Fibroblast of skin of left biceps (primary cell): ENCODE results near the gene BMPR2.
"Not testable (repeated sequence)": the region's sequence is repeated elsewhere in the genome, so short reads cannot be mapped to it uniquely, and the experiment has no call there.

Experiments
- DNase-seq, 2 experiments: peaks; one replicate each; pipeline ENCODE4 v3.0.0-alpha.2; 2013; ENCODE audit warnings: low read depth in 2 of 2

BMPR2 gene

DNA sequence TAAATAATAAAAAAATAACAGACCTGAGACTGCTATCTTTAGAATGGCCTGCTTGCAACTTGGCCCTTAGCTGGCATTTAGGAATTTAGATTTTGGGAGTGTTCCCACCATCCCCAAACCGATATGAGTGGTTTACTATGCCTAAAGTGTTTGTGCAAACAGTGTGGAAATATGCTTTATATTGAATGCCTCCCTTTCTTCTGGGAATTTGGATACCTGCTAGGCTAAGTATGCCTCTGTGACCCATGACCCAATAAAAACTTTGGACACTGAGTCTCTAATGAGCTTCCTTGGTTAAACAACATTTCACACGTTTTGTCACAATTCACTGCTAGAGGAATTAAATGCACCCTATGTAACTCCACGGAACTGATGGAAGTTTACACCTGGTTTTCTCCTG is 73.2 kb downstream of the BMPR2 start:
- DNase-seq = no peak

- DNase-seq = no peak
Measured at GRCh38 chr2:202450785-202451184, 74.7 kb downstream of the BMPR2 start.

DNA sequence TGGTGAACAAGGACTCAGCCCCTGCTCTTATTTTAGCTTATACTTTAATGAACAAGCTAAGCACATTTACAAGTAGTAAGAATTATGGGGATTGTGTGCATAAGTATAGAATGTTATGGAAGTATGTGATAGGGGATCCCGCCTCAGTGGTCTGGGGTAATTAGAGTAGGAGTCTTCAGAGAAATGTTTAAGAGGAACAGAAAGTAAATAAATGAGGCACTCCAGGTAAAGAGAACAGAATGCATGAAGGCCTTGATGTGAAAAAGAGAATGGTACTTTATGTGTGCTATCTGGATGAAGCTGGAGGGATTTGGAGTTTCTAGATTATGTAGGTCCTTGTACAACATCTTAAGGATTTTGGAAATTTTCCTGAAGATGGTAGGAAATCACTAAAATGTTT is 76.6 kb downstream of the BMPR2 start:
- DNase-seq = no peak

DNA sequence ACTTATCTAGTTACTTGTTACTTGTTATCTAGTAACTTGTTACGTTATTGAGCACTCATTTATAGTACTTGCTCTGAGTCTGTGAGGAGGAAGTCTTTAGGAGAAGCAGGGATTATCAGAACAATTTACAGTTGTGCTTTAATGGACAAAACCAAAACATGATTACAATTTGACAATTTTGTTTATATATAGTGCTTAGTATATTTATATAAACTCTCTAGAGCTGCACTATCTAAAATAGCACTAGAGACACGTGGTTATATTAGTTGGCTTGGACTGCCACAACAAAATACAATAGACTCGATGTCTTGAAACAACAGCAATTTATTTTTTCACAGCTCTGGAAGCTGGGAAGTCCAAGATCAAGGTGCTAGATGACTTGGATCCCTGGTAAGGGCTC is 78.4 kb downstream of the BMPR2 start:
- no peak for DNase-seq

DNA sequence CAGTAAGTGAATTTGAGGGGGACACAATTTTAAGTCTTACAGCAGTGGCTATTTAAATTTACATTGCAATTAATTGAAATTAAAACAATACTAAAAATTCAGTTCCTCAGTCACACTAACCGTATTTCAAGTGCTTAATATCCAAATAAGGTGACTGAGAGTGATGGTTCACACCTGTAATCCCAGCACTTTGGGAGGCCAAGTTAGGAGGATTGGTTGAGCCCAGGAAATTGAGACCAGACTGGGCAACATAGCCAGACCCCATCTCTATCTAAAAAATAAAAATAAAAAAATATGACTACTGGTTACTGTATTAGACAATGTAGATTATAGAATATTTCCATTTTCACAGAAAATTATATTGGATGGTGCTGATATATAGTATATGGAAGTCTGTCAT is 79.0 kb downstream of the BMPR2 start:
- no peak for DNase-seq

DNA sequence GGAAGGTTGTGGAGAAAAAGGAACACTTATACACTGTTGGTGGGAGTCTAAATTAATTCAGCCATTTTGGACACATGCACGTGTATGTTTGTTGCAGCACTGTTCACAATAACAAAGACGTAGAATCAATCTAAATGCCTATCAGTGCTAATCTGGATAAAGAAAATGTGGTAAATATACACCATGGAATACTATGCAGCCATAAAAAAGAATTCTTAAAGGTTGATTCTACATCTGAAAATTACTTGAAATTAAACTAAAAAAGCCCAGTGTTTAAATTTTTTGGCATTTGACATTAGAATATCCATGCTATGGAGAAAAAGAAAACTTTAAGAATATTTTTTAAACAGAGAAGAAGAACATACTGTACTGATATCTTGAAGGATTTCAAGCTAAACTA is 84.0 kb downstream of the BMPR2 start:
- DNase-seq = no peak

DNA sequence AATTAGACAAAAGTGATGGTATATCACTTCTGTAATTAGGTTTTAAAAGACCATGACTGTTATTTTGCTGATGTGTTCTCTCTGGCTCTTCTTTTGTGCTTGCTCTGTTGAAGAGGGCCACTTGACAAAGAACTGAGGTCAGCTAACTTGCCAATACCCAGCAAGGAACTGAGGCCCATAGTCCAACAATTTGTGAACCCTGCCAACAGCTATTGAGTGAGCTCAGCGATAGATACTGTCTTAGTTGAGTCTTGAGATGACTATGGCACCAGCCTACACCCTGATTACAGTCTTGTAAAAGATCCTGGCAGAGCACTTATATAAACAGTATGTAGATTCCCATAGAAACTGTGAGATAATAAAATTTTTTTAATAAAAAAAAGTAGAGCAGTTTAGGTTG is 103.0 kb downstream of the BMPR2 start:
- no peak for DNase-seq

DNA sequence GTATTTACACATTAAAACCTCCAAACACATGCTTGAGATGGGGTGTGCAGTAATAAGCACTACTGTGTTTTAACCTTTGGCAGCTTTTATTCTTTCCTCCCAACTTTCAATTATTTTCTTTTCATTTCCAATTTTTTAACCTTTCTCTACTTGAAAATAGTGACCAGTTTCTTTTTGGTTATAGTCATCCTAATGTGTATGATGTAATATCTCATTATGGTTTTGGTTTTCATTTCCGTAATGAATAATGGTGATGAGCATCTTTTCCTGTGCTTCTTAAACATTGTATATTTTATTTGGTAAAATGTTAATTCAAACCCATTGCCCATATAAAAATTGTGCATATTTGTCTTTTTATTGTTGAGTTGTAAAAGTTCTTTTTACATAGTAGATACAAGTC is 103.5 kb downstream of the BMPR2 start:
- DNase-seq = no peak

DNA sequence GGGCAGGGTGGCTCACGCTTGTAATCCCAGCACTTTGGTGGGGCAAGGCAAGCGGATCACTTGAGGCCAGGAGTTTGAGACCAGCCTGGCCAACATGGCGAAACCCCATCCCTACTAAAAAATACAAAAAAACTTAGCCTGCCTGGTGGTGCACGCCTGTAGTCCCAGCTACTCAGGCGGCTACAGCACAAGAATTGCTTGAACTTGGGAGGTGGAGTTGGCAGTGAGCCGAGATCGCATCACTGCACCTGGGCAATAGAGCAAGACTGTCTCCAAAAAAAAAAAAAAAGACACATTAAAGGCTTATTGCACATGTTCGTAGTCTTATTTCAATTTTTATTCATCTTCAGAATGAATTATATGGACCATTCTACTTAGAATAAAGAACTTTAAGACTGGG is 110.2 kb downstream of the BMPR2 start:
- no peak for DNase-seq

GRCh38 chr2:202488671-202489070 is 112.5 kb downstream of the BMPR2 start:
- DNase-seq = no peak

DNA sequence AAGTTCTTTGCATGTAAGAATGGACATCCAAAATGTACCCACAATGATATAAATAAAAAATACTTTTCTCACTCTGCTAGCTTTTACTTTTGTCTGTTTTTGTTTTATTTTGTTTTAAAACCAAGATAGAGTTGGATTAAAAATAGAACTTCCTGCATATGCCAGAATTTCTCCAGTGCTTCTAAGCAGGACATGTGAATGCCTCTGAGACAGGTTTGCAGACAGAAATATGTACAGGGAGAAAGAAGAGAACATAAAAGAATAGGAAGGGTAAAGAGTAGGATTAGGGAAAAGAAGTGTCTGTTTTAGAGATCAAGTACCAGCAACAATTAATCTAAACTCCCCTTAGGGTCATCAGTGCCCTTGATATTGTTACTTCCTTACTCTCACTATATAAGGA is 114.4 kb downstream of the BMPR2 start:
- no peak for DNase-seq

- no peak for DNase-seq
Measured at GRCh38 chr2:202491514-202491913, 115.4 kb downstream of the BMPR2 start.

DNA sequence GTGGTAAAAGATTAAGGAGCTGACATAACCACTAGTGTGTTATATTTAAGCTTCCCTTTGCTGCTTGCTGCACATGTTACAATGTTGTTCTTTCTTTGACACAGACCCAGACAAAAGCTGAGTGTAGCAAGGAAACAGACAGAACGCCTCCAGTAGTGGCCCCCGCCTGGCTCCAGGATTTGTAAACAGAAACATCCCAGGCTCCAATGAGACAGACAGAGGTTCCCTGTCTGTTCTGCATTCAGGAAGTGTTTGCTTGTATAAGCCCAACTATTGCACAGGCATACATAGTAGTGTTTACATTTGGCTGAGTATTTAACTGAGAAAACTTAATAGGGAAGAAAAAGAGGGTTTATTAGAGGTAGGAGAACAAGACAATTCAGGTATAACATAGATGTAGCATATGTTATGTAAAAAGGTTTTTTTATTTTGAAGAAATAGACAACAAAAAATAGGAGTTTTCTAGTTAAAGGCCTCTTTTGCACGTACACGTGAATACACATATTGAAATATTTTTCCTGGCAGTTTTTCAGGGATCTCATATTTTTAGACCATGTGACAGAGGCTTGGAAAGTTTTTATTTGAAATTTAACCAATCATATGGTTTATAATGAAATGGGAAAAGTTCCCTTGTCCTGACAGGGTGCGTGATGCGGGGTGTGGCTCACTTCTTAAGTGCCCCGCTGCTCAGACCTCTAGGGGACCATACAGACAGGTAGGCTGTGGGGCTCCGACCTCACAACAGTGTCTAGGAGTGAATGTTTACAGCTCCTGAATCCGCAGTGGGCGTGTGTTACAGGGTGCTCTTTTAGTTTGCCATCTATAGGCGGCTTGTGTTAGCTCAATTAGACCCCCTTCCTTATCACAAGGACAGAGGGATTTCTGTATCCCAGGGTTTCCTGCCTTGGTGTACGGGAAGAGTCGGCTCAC is 118.4 kb downstream of the BMPR2 start:
- no peak for DNase-seq

GRCh38 chr2:202495230-202495604 is 119.1 kb downstream of the BMPR2 start:
- no peak for DNase-seq

DNA sequence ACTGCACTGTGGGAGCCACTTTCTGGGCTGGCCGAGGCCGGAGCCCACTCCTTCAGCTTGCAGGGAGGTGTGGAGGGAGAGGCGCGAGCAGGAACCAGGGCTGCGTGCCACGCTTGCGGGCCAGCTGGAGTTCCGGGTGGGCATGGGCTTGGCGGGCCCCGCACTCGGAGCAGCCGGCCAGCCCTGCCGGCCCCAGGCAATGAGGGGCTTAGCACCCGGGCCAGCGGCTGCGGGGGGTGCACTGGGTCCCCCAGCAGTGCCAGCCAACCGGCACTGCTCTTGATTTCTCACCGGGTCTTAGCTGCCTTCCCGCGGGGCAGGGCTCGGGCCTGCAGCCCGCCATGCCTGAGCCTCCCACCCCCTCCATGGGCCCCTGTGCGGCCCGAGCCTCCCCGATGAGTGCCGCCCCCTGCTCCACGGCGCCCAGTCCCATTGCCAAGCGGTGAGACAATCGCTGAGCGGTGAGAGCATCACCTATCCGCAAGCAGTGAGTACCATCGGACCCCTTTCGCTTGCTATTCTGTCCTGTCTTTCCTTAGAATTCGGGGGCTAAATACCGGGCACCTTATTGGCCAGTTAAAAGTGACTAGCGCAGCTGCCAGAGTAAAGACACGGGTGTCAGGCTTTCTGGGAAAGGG is 120.8 kb downstream of the BMPR2 start:
- DNase-seq = not testable (repeated sequence)

- DNase-seq = not testable (repeated sequence)
Measured at GRCh38 chr2:202497473-202497866, 121.3 kb downstream of the BMPR2 start.

- DNase-seq = not testable (repeated sequence)
Measured at GRCh38 chr2:202499841-202500240, 123.7 kb downstream of the BMPR2 start.

GRCh38 chr2:202503276-202503675 is 127.1 kb downstream of the BMPR2 start:
- not testable (repeated sequence) for DNase-seq

GRCh38 chr2:202508686-202509085 is 132.6 kb downstream of the BMPR2 start:
- DNase-seq = no peak

DNA sequence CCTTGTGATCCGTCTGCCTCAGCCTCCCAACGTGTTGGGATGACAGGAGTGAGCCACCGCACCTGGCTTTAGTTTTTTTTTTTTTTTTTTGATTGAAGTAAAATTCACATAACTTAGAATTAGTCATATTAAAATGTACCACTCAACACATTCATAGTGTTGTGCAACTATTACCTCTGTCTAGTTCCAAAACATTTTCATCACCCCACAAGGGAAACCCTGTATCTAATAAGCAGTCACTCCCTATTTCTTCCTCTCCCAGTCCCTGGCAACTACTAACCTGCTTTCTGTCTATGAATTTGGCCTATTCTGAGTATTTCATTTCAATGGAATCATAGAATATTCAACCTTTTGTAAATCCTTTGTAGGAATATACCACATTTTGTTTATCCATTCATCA is 134.8 kb downstream of the BMPR2 start:
- DNase-seq = no peak

GRCh38 chr2:202512176-202512575 is 136.0 kb downstream of the BMPR2 start:
- DNase-seq = no peak

- DNase-seq = no peak
Measured at GRCh38 chr2:202514732-202515131, 138.6 kb downstream of the BMPR2 start.

DNA sequence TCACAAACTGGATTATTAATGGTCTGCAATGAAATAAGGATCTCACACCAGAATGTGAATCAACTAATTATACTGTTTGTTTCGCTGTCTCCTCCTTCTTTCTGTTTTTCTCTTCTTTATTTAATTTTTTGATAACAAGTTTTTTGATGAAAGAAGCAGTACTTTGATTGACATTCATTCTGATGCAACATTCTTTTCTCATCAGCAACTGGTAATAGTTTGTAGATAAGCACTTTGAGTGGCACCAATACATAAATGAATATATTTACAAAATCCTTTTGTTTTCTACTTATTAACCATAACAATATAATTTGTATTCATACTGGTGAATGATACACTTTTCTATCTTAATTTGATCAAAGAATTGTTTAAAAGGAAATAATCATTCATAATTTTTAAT is 143.3 kb downstream of the BMPR2 start:
- DNase-seq = no peak
